Keratinocyte (primary cell): ENCODE results near the gene PSMF1.

Experiments
- EZH2 ChIP-seq: IDR thresholded peaks from one replicate; pipeline ENCODE4 v1.6.1; 2012; ENCODE audit warnings: inconsistent platforms, mild to moderate bottlenecking, low read length, moderate library complexity
- TF ChIP-seq, protein P1 (sequence below), 3 experiments: IDR thresholded peaks in 1 of 3; conservative IDR thresholded peaks in 1 of 3; optimal IDR thresholded peaks in 1 of 3; 2 replicates in 2 of 3; 3 replicates in 1 of 3; pipeline versions ENCODE3 to v1.5.1; 2011; ENCODE audit warnings: low read length in 3 of 3, mild to moderate bottlenecking in 3 of 3, moderate library complexity in 2 of 3, control low read depth in 1 of 3, inconsistent platforms in 1 of 3; ENCODE audit not compliant: insufficient read depth in 2 of 3; ENCODE audit errors: extremely low read depth in 1 of 3

DNA sequence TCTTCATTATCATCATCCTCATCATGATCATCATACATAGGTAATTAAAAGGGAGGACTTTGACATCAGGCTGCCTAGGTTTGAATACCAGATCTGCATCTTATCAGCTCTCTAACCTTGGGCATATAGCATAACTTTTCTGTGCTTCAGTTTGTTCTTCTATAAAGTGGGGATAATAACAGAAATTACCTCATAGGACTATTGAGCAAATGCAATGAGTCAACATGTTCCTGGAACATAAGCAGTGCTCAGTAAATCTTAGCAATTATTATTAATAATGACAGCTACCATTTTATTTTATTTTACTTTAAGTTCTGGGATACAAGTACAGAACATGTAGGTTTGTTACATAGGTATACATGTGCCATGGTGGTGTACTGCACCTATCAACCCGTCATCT lies 92.1 kb downstream of the PSMF1 start:
- TF ChIP-seq, protein P1, sequence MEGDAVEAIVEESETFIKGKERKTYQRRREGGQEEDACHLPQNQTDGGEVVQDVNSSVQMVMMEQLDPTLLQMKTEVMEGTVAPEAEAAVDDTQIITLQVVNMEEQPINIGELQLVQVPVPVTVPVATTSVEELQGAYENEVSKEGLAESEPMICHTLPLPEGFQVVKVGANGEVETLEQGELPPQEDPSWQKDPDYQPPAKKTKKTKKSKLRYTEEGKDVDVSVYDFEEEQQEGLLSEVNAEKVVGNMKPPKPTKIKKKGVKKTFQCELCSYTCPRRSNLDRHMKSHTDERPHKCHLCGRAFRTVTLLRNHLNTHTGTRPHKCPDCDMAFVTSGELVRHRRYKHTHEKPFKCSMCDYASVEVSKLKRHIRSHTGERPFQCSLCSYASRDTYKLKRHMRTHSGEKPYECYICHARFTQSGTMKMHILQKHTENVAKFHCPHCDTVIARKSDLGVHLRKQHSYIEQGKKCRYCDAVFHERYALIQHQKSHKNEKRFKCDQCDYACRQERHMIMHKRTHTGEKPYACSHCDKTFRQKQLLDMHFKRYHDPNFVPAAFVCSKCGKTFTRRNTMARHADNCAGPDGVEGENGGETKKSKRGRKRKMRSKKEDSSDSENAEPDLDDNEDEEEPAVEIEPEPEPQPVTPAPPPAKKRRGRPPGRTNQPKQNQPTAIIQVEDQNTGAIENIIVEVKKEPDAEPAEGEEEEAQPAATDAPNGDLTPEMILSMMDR (optimal IDR thresholded peaks at IDR 0.05 in 1 of 3, IDR thresholded peaks at IDR 0.05 in 1 of 3, conservative IDR thresholded peaks at IDR 0.05 in 1 of 3; ENCODE audit: extremely low read depth in 1 of 3, insufficient read depth in 2 of 3, low read length in 3 of 3) = no peak
- no peak for TF ChIP-seq EZH2
